ENCODE data around the gene ACAD11. TPM values are rescaled to one million over a fixed set of nuclear protein-coding genes. Genes with fewer than 3 reads are reported as not detected.

Gene ACAD11
- total RNA-seq, 2 experiments from 2014 or later: 11.8 to 13.0 TPM

- ChIA-PET CTCF (no interaction called here), POLR2A (interaction anchor here (0.7 kb wide), 1 partner anchor 97 kb away, joined by 6 read pairs; no protein-coding TSS in a partner anchor)
- no peak overlapping the region for H3K4me3 Mint-ChIP-seq
- no peak for DNase-seq
- H3K4me1 Mint-ChIP-seq: peaks cover 6% of the 10 kb centered on the region
- no peaks in the 10 kb centered on the region for H3K36me3 Mint-ChIP-seq (ENCODE audit: low read depth)
- no peaks in the 10 kb centered on the region for H3K9me3 Mint-ChIP-seq
- H3K27me3 Mint-ChIP-seq: no peaks in the 10 kb centered on the region
- no peak overlapping the region for H3K27ac Mint-ChIP-seq
These were observed 104.1 kb downstream of the ACAD11 start for GRCh38 chr3:132555306-132556035.

GRCh38 chr3:132554437-132554836 lies 105.2 kb downstream of the ACAD11 start:
- ChIA-PET CTCF (no interaction called here), POLR2A (no interaction called here)
- peaks cover 17% of the 10 kb centered on the region for H3K4me1 Mint-ChIP-seq
- DNase-seq: no peak
- no peaks in the 10 kb centered on the region for H3K9me3 Mint-ChIP-seq
- H3K4me3 Mint-ChIP-seq: no peak overlapping the region
- H3K27me3 Mint-ChIP-seq: no peaks in the 10 kb centered on the region
- peaks cover 2% of the 10 kb centered on the region for H3K36me3 Mint-ChIP-seq (ENCODE audit: low read depth)
- H3K27ac Mint-ChIP-seq: no peak overlapping the region

GRCh38 chr3:132553826-132554225 lies 105.8 kb downstream of the ACAD11 start:
- DNase-seq: no peak
- POLR2A ChIA-PET: no interaction called here
- peaks cover 4% of the 10 kb centered on the region for H3K36me3 Mint-ChIP-seq (ENCODE audit: low read depth)
- H3K27me3 Mint-ChIP-seq: no peaks in the 10 kb centered on the region
- H3K4me1 Mint-ChIP-seq: peaks cover 17% of the 10 kb centered on the region
- CTCF ChIA-PET: interaction anchor here (1.0 kb wide), 1 partner anchor 72 kb away, joined by 3 read pairs; no protein-coding TSS in a partner anchor
- H3K27ac Mint-ChIP-seq: no peak overlapping the region
- H3K4me3 Mint-ChIP-seq: no peak overlapping the region
- H3K9me3 Mint-ChIP-seq: no peaks in the 10 kb centered on the region

GRCh38 chr3:132550579-132551305 lies 108.9 kb downstream of the ACAD11 start:
- ChIA-PET CTCF (interaction anchor here (0.7 to 1.5 kb wide), 2 partner anchors 18 to 60 kb away, joined by 3 to 4 read pairs; no protein-coding TSS in a partner anchor), POLR2A (no interaction called here)
- no peaks in the 10 kb centered on the region for H3K9me3 Mint-ChIP-seq
- no peak for DNase-seq
- peaks cover 4% of the 10 kb centered on the region for H3K36me3 Mint-ChIP-seq (ENCODE audit: low read depth)
- peak overlapping the region; percentile 27 for H3K27ac Mint-ChIP-seq
- no peak overlapping the region for H3K4me3 Mint-ChIP-seq
- H3K27me3 Mint-ChIP-seq: no peaks in the 10 kb centered on the region
- H3K4me1 Mint-ChIP-seq: peaks cover 17% of the 10 kb centered on the region

GRCh38 chr3:132549890-132550578 lies 109.6 kb downstream of the ACAD11 start:
- no peak overlapping the region for H3K4me3 Mint-ChIP-seq
- no peaks in the 10 kb centered on the region for H3K27me3 Mint-ChIP-seq
- peaks cover 17% of the 10 kb centered on the region for H3K4me1 Mint-ChIP-seq
- ChIA-PET POLR2A (no interaction called here), CTCF (interaction anchor here (0.6 to 1.5 kb wide), 3 partner anchors 19 to 147 kb away, joined by 3 to 4 read pairs (median 4); no protein-coding TSS in a partner anchor)
- H3K9me3 Mint-ChIP-seq: no peaks in the 10 kb centered on the region
- peaks cover 4% of the 10 kb centered on the region for H3K36me3 Mint-ChIP-seq (ENCODE audit: low read depth)
- peak overlapping the region; percentile 27 for H3K27ac Mint-ChIP-seq
- DNase-seq: no peak

- Mint-ChIP-seq H3K4me3 (no peak overlapping the region), H3K9me3 (no peaks in the 10 kb centered on the region), H3K4me1 (peaks cover 17% of the 10 kb centered on the region), H3K27ac (peak overlapping the region; percentile 62), H3K27me3 (no peaks in the 10 kb centered on the region), H3K36me3 (ENCODE audit: low read depth) (peaks cover 8% of the 10 kb centered on the region)
- ChIA-PET CTCF (no interaction called here), POLR2A (no interaction called here)
- no peak for DNase-seq
These were observed 110.4 kb downstream of the ACAD11 start for GRCh38 chr3:132549169-132549568.

GRCh38 chr3:132545471-132545870 lies 114.1 kb downstream of the ACAD11 start:
- Mint-ChIP-seq H3K4me1 (peaks cover 27% of the 10 kb centered on the region), H3K27me3 (no peaks in the 10 kb centered on the region), H3K27ac (no peak overlapping the region), H3K9me3 (no peaks in the 10 kb centered on the region), H3K4me3 (no peak overlapping the region), H3K36me3 (ENCODE audit: low read depth) (peaks cover 27% of the 10 kb centered on the region)
- ChIA-PET POLR2A (no interaction called here), CTCF (no interaction called here)
- DNase-seq: no peak

- Mint-ChIP-seq H3K36me3 (ENCODE audit: low read depth) (peaks cover 27% of the 10 kb centered on the region), H3K4me3 (no peak overlapping the region), H3K9me3 (no peaks in the 10 kb centered on the region), H3K4me1 (peaks cover 16% of the 10 kb centered on the region), H3K27me3 (no peaks in the 10 kb centered on the region), H3K27ac (no peak overlapping the region)
- ChIA-PET POLR2A (no interaction called here), CTCF (no interaction called here)
- no peak for DNase-seq
These were observed 115.5 kb downstream of the ACAD11 start for GRCh38 chr3:132544130-132544529.

GRCh38 chr3:132543011-132543739 lies 116.4 kb downstream of the ACAD11 start:
- ChIA-PET POLR2A (no interaction called here), CTCF (interaction anchor here (0.6 to 1.2 kb wide), 6 partner anchors 11 to 247 kb away, joined by 3 to 5 read pairs (median 3); no protein-coding TSS in a partner anchor)
- DNase-seq: no peak
- no peak overlapping the region for H3K27ac Mint-ChIP-seq
- no peak overlapping the region for H3K4me3 Mint-ChIP-seq
- no peaks in the 10 kb centered on the region for H3K9me3 Mint-ChIP-seq
- H3K36me3 Mint-ChIP-seq (ENCODE audit: low read depth): peaks cover 29% of the 10 kb centered on the region
- no peaks in the 10 kb centered on the region for H3K27me3 Mint-ChIP-seq
- H3K4me1 Mint-ChIP-seq: peaks cover 16% of the 10 kb centered on the region

GRCh38 chr3:132542577-132542976 lies 117.0 kb downstream of the ACAD11 start:
- Mint-ChIP-seq H3K9me3 (no peaks in the 10 kb centered on the region), H3K36me3 (ENCODE audit: low read depth) (peaks cover 32% of the 10 kb centered on the region), H3K27ac (no peak overlapping the region), H3K4me1 (peaks cover 16% of the 10 kb centered on the region), H3K27me3 (no peaks in the 10 kb centered on the region), H3K4me3 (no peak overlapping the region)
- POLR2A ChIA-PET: no interaction called here
- CTCF ChIA-PET: interaction anchor here (0.6 to 1.2 kb wide), 4 partner anchors 10 to 115 kb away, joined by 3 to 5 read pairs (median 3); no protein-coding TSS in a partner anchor
- DNase-seq: no peak

- ChIA-PET CTCF (no interaction called here), POLR2A (no interaction called here)
- Mint-ChIP-seq H3K36me3 (ENCODE audit: low read depth) (peaks cover 39% of the 10 kb centered on the region), H3K27me3 (no peaks in the 10 kb centered on the region), H3K4me3 (no peak overlapping the region), H3K27ac (no peak overlapping the region), H3K4me1 (peaks cover 16% of the 10 kb centered on the region), H3K9me3 (no peaks in the 10 kb centered on the region)
- no peak for DNase-seq
These were observed 119.9 kb downstream of the ACAD11 start for GRCh38 chr3:132539681-132540080.

GRCh38 chr3:132538072-132538471 lies 121.5 kb downstream of the ACAD11 start:
- no peak overlapping the region for H3K4me3 Mint-ChIP-seq
- no peak for DNase-seq
- peaks cover 12% of the 10 kb centered on the region for H3K4me1 Mint-ChIP-seq
- CTCF ChIA-PET: interaction anchor here (1.0 to 3.1 kb wide), 3 partner anchors 10 to 104 kb away, joined by 3 to 16 read pairs (median 3); no protein-coding TSS in a partner anchor
- H3K27ac Mint-ChIP-seq: no peak overlapping the region
- H3K36me3 Mint-ChIP-seq (ENCODE audit: low read depth): peaks cover 32% of the 10 kb centered on the region
- no peaks in the 10 kb centered on the region for H3K9me3 Mint-ChIP-seq
- no peaks in the 10 kb centered on the region for H3K27me3 Mint-ChIP-seq
- POLR2A ChIA-PET: no interaction called here
